Measurements from ENCODE around the gene FKBP4. TPM values are rescaled to one million over a fixed set of nuclear protein-coding genes. Genes with fewer than 3 reads are reported as not detected.

Gene FKBP4
- total and polyA plus RNA-seq, 2 donors (not counting 3 experiments of a cell fraction or from before 2014, with no cell fraction given) = 31.0 to 85.6 TPM

DNA sequence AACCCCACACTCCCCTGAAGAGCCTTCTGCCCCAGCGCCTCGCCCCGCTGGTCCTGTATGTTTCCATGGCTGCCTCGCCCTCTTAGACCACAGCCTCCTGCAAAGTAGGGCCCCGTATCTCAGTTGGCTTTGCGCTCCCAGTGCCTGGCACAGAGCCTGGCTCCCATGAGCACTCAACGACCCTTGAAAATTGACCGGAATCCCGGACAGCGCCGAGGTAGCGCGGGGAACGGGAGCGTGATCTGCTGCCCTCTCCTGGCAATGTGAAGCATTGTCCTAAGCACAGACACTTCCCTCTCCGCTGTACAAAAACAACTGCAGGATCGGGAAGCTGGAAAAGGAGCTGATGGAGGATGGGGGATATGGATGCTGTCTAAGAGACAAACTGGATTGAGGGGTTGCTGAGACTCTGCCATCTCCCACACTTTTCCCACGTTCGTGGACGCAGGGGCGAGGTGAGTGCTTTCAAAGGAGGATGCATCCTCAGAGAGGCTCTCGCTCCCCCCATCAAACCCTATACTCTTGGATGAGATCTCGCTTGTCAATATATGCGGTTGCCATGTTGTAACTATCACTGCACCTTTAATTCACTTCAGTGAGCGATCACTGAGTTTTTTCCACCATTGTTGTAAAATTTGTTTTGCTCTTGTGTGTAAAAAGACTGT, 10.7 kb upstream of the FKBP4 start:
- intact Hi-C loops (cut with micrococcal nuclease) (loop anchor here (1.0 to 10.0 kb wide), 4 partner anchors 43 to 199 kb away; no protein-coding TSS in a partner anchor), dilution Hi-C loops (cut with MboI; ENCODE audit: extremely low pct_ligation_motif_present, low sequenced_read_pairs) (no loop called here)
- H3K9me3 ChIP-seq (replicated peaks; ENCODE audit: control insufficient read depth, insufficient read depth, low read length) = no peaks in the 10 kb centered on the region
- BruUV-seq (replicated peaks) = no TSS peak
- no peaks in the 10 kb centered on the region for H4K20me1 ChIP-seq (replicated peaks; ENCODE audit: control insufficient read depth, extremely low read depth, insufficient read depth, low read length)
- no peaks in the 10 kb centered on the region for H3K4me1 ChIP-seq (ENCODE audit: control insufficient read depth, extremely low read depth, insufficient read depth, low read length)
- POLR2A ChIA-PET = no interaction called here
- no peak overlapping the region for H3K27ac ChIP-seq (ENCODE audit: insufficient read depth, low read depth, low read length)
- peaks cover 20 to 21% of the 10 kb centered on the region in 2 experiments for H3K27me3 ChIP-seq (ENCODE audit: control insufficient read depth in 2 of 2, insufficient read depth in 2 of 2, low read length in 2 of 2)
- no peak overlapping the region for H3K4me3 ChIP-seq (replicated peaks in 1 of 3; ENCODE audit: insufficient read depth in 1 of 3, low read depth in 1 of 3, low read length in 3 of 3)
- TF ChIP-seq EZH2 (IDR thresholded peaks at IDR 0.05; ENCODE audit: borderline replicate concordance, low read depth, low read length, severe bottlenecking) = peak; percentile 20
- TF ChIP-seq, protein P1, sequence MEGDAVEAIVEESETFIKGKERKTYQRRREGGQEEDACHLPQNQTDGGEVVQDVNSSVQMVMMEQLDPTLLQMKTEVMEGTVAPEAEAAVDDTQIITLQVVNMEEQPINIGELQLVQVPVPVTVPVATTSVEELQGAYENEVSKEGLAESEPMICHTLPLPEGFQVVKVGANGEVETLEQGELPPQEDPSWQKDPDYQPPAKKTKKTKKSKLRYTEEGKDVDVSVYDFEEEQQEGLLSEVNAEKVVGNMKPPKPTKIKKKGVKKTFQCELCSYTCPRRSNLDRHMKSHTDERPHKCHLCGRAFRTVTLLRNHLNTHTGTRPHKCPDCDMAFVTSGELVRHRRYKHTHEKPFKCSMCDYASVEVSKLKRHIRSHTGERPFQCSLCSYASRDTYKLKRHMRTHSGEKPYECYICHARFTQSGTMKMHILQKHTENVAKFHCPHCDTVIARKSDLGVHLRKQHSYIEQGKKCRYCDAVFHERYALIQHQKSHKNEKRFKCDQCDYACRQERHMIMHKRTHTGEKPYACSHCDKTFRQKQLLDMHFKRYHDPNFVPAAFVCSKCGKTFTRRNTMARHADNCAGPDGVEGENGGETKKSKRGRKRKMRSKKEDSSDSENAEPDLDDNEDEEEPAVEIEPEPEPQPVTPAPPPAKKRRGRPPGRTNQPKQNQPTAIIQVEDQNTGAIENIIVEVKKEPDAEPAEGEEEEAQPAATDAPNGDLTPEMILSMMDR (IDR thresholded peaks at IDR 0.05; ENCODE audit: extremely low read depth in 1 of 2, insufficient read depth in 1 of 2, low read depth in 1 of 2, low read length in 2 of 2) = peak; percentile 88 to 93
- TF ChIP-seq FOS (IDR thresholded peaks at IDR 0.05; ENCODE audit: borderline replicate concordance, insufficient read depth, low read length) = no peak
- no peak for TF ChIP-seq GATA2 (IDR thresholded peaks at IDR 0.05; ENCODE audit: insufficient read depth, insufficient read length, low read depth, low read length)
- DNase-seq (ENCODE audit: low read depth, low spot score) (peak; percentile 52), FAIRE-seq (peak; percentile 88)
- H2AFZ ChIP-seq (ENCODE audit: low read depth, low read length) = no peak overlapping the region
- no peak overlapping the region for H3K9ac ChIP-seq (replicated peaks; ENCODE audit: extremely low read depth, insufficient read depth, low read length)
- H3K9me1 ChIP-seq (replicated peaks; ENCODE audit: control insufficient read depth, extremely low read depth, insufficient read depth, low read length) = no peaks in the 10 kb centered on the region
- H3K4me2 ChIP-seq (ENCODE audit: insufficient read depth, low read length) = no peak overlapping the region
- no peaks in the 10 kb centered on the region for H3K79me2 ChIP-seq (ENCODE audit: control insufficient read depth, insufficient read depth, low read length)
- CTCF ChIA-PET = interaction anchor here (0.6 to 4.2 kb wide), 30 partner anchors 9 to 1099 kb away, joined by 3 to 38 read pairs (median 4); partner anchors contain the start of genes CACNA1C, FKBP4 and ITFG2
- no peaks in the 10 kb centered on the region for H3K36me3 ChIP-seq (ENCODE audit: control insufficient read depth in 2 of 2, extremely low read depth in 1 of 2, insufficient read depth in 2 of 2, low read length in 2 of 2)
